ENCODE measurements around the gene MAST2.
"Not testable (repeated sequence)": the region's sequence is repeated elsewhere in the genome, so short reads cannot be mapped to it uniquely, and the experiment has no call there.

MAST2 gene

DNA sequence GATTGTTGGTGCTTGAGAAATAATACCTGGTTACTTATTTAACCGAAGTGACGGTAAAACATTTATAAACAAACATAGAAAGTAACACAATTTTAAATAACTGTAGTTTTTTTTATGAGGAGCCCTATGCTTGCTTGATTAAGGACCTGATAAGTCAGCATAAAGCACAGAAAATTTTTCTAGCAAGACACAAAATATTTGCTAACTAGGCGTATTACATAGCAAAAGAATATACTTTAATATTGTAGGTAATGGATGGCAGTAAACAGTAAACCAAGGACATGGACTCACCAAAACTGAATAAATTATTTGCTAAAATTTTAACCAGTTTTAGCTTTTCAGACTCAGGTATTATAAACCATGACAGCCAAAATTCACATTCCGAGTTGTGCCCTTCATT lies 90.9 kb downstream of the MAST2 start:
- DNase-seq (ENCODE audit: low spot score) = no peak

DNA sequence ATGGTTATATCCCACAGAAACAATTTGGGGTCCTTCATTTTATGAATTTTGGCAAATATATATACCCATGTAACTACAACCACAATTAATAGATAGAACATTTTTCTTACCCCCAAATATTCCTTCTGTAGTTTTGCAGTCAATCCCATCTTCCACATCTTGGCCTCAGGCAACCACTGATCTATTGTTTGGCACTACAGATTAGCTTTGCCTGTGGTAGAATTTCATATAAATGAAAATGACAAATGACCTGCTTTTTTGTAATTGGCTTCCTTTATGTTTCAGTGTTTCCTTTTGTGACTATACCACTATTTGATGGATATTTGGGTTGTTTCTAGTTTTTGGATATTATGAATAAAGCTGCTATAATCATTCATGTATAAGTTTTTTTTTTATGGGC lies 91.5 kb downstream of the MAST2 start:
- no peak for DNase-seq (ENCODE audit: low spot score)

DNA sequence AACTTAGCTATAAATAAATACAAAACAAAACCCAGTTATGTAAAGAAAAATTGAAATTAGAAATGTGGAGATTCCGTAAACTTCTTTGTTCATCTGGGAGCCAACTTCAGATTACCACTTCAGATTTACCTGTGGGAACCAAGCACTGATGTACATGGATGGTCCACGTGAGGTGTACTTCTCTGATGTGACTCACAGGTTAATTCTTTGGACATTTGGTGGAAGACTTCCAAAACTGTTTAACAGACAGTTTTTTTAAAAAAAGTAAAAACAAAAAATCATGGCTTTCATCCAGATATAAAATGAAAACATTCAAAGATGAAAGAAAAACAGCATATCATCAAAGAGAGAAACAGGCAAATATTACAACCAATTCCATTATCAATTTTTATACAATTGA lies 92.0 kb downstream of the MAST2 start:
- DNase-seq (ENCODE audit: low spot score) = no peak

DNA sequence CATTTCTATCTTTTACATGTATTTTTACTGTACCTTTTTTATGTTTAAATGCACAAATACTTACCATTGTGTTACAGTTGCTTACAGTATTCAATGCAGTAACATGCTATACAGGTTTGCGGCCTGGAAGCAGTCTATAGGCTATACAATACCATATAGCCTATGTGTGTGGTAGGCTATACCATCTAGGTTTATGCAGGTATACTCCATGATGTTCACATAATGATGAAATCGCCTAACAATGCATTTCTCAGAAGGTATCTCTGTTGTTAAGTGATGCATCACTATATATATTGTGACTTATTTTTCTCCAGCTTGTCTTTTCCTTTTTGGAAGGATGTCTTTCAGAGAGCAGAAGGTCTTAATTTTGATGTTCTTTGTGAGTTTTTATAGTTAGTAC lies 103.5 kb downstream of the MAST2 start:
- no peak for DNase-seq (ENCODE audit: low spot score)

DNA sequence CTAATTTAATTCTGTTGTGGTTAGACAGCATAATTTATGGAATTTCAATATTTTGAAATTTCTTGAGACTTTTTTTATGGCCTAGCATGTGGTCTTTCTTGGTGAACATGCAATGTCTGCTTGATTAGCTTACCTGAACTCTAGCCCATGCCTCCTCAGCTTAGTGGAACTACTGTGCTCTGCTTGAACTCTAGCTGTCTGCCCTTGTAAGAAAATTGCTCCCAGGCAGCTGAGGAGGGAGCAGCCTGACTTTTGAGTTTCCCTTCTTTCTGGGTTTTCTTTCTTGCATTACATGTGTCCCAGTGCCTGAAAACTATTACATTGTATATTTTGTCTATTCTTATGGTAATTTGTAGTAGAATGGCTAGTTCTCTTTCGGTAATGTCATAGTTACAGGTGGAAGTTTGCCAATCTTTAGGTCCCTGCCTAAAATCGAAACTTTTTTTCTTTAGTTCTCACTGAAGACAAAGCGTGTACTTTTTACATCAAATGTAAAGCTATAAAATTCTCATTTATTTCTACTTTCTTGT lies 105.3 kb downstream of the MAST2 start:
- no peak for DNase-seq (ENCODE audit: low spot score)

DNA sequence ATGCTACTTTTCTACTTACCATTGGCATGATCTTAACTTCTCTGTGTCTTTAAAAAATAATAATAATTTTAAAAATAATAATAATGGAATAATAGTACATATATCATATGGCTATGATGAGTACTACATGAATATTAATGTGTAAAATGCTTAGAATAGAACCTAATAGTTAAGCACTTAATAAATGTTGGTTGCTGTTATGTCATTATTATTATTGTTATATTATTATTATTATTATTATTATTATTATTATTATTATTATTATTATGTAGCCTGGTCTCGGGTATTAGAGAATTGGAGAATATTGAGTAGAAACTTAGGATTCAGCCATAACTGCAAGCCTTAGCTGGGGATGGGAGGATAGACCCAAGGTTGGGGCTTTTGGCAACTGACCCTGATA lies 108.2 kb downstream of the MAST2 start:
- no peak for DNase-seq (ENCODE audit: low spot score)

DNA sequence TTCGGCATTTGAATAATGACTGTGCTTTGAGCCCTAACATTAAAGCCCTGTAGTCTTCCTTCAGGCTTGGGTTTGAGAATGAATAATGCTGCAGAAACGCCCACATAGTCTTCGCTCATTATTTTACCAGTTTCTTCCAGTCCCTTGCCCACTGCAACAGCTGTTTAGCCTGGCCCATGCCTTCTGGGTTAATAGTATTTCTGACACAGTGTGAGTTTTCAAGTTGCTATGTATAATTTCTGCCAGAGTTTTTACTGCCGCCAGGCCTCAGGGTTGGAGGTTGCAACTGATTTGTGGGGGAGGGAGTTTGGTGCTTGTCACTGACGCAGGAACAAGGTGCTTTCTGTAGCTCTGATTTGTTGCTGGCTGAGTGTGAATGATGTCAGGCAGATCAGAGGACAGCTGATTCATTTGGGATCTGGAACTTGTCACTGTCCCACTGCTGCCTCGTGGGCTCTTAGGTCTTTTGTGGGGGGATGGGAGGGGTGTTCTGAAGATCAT lies 109.8 kb downstream of the MAST2 start:
- peak; percentile 44 for DNase-seq (ENCODE audit: low spot score)

DNA sequence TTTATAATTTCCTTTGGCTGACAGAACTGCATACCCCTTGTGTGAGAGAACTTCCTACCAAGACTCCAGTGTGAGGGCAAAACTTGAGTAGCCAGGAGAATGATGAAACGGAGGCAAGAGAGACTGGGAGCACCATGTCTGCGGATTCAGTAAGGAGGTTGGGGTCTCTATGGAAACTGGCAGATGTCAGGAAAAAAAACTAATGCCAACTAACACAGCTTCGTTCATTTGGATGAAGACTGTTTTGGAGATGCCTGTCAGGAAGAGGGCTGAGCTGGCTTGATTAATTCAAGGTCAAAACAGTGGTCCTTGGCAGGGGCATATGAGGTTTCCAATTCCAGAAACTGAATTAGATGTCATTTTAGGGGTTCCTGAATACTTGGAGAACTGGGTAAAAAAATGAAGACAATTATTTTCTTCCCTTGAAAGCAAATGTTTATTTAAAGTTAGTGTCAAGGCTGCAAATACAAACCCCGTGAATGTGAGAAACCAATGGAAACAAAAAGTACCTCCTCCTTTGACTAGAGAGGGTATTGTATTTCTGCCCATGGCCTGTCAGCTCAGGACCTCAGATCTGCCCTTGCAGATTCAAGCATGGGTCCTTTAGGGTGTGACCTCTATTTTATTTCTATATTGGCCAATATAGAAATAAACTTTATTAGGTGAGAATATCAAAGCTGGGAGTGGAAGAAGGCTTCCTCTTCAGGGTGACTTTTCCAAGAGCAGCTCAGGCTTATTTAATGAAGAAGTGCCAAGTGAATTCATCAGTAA lies 110.5 kb downstream of the MAST2 start:
- no peak for DNase-seq (ENCODE audit: low spot score)

DNA sequence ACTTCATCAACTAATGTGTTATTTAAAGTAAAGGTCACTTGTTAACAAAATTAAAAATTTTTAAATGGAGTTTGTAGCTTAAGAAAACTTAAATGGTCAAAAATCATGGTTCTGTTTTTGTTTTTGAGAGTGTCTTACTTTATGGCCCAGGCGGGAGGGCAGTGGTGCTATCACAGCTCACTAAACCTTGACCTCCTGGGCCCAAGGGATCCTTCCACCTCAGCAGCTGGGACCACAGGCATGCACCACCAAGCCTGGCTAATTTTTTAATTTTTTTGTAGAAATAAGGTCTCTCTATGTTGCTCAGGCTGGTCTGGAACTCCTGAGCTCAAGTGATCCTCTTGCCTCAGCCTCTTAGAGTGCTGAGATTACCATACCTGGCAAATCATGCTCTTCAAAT lies 111.4 kb downstream of the MAST2 start:
- no peak for DNase-seq (ENCODE audit: low spot score)

DNA sequence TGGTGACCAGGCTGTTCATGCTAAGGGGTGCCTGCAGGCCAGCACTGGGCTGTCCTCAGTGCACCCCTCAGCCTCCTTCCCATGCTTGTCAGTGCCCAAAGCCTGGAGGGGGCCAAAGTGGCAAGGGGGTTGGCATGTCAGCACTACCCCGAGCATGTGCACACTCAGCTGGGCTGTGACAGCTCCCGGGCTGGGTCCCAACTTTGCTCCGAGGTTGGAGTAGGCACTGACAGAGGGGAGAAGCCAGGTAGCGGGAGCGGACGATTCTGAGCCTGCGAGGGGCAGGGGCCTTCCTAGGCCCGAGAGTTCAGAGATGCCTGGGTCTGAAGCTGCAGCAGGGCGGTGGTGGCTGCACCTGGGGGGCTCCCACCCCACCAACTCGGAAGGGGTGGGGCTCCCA lies 119.0 kb downstream of the MAST2 start:
- DNase-seq (ENCODE audit: low spot score) = no peak

DNA sequence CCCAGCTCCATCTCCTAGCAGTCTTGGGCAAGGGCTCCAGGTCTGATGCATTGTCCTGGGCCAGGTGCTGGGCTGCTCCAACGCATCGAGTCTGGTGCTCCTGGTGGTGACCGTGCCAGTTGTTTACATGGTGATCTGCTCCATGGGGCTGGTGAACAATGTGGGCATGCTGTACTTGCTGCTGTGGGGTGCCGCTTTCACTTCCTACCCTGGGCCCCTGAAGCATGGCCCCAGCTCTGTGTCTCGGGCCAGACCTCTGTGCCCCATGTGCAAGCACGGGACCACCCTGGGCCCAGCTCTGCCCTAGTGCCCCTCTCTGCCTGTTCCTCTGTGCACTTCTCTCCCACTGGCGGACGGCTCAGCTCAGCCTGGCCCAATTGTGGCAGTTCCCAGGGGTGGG lies 119.4 kb downstream of the MAST2 start:
- DNase-seq (ENCODE audit: low spot score) = no peak

DNA sequence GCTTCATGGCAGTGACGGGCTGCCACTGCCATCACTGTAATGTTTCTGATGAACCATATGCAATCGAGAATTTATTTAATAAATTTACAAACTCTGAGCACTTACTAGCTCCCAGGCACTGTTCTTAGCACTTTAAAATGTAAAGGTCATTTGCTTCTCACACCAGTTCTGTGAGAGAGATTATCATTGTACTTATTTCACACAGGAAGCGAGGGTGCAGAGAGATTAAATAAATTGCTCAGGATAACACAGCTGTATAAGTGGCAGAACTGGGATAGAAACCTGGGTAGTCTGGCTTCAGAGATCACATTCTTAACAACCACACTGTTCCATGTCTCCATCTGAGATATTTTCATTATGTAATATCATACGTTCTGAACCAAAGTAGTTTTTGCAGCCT lies 119.9 kb downstream of the MAST2 start:
- no peak for DNase-seq (ENCODE audit: low spot score)

DNA sequence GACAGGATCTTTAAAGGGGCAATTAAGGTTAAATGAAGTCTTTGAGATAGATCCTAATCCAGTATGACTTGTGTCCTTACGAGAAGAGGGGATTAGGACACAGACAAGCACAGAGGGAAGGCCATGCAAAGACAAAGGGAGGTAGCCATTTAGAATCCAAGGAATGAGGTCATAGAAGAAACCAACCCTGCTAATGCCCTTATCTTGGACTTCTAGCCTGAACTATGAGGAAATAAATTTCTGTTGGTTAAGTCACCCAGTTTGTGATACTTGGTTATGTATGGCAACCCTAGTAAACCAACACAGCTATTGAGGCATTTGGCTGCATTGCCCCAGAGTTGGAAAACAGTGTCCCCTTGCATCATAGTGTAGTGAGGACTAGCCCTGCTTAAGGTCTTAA lies 121.3 kb downstream of the MAST2 start:
- DNase-seq (ENCODE audit: low spot score) = no peak

DNA sequence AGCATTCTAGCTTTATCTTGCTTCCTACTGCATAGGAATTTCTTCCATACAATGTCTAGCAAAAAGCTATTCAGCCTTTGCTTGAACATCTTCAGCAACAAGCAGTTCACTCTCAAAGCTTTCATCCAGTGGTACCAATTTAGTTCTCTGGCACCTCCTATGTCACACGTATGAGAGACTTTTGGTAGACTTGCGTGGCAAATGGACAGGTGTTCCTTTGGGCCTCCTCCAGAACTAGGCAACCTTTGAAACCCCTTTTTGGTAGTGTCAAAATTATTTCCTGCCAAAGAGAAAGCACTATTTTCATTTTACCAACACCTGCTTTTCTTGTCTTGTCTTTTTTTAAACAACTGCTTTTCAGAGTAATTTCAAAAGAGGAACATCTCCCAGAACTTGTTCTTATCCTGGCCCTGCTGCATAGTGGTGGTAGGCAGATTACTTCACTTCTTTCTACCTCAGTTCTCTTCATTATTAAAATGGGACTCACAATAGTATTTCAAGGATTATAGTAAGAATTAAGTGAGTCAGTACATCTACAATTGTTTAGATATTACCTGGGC lies 122.4 kb downstream of the MAST2 start:
- no peak for DNase-seq (ENCODE audit: low spot score)

DNA sequence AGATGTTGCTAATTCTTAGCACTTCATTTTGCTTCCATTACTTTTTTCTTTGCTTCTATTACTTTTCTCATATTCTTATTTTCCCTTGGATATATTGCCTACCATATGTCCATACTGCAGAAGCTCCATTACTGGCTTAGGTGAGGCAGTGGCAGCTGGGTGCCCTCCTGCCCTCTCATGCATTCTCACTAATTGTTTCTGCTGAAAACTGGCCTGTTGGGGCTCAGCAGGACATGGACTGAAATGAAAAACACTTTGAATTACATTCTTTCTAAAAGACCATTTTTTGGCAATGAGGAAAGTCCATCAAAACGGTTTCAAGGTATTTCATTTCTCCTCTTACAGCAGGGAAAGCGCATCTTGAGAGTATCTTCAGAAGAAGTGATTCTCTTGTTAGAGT lies 122.9 kb downstream of the MAST2 start:
- no peak for DNase-seq (ENCODE audit: low spot score)

DNA sequence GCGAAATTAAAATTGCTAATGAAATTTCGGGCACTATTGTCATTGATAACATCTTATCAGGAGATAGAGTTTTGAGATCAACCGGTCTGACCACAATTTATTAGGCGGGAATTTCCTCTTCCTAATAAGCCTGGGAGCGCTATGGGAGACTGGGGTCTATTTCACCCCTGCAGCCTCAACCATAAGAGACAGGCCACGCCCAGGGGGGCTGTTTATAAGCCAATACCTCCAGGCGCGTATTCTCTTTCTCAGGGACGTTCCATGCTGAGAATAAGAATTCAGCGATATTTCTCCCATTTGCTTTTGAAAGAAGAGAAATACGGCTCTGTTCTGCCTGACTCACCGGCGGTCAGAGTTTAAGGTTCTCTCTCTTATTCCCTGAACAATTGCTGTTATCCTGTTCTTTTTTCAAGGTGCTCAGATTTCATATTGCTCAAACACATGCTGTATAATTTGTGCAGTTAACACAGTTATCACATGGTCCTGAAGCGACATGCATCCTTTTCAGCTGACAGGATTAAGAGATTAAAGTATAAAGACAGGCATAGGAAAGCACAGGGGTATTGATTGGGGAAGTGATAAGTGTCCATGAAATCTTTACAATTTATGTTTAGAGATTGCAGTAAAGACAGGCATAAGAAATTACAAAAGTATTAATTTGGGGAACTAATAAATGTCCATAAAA lies 124.0 kb downstream of the MAST2 start:
- DNase-seq (ENCODE audit: low spot score) = not testable (repeated sequence)

DNA sequence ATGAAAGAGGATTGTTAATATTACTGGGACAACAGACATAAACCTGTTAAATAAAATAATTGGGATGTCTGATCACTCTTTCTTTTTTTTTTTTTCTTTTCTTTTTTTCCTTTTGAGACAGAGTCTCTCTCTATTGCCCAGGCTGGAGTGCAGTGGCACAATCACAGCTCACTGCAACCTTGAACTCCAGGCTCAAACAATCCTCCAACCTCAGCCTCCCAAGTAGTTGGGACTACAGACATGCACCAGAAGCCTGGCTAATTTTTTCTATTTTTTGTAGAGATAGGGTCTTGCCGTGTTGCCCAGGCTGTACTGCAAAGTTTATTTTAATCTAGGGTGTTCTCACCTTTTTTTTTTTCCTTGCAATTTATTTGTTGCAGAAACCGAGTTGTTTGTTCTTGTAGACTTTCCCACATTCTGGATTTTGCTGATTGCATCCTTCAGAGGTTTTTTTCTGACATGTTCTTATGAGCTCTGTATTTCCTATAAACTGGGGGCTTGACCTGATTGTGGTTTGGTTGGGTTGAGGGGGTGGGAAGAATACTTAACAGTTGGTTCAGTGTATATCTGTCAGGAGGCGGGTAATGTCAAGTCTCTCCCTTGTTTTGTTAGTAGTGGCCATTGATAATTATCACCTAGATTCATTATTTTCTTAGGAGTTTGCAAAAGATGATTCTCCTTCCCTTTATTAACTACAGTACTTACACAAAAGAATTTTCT lies 125.2 kb downstream of the MAST2 start:
- no peak for DNase-seq (ENCODE audit: low spot score)

DNA sequence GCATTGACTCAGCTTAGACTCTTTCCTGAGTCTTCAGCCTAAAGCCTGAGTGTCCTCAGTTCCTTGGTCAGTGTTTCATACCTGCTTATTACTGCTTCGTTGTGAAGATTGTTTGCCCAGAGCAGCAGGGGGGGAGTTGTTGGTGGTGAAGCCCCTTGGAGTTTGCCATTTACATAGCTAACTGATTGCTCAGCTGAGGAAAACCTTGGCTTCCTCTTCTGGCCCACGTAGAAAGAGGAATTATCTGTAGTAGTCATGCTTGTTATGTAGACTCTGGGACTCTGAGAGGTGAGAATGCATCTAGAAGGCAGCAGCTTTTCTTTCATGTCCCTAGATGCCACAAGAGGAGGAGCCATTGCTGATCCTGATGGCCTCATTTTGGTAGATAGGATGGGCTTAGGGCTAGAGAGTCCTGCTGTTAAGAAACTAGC lies 125.9 kb downstream of the MAST2 start:
- no peak for DNase-seq (ENCODE audit: low spot score)

DNA sequence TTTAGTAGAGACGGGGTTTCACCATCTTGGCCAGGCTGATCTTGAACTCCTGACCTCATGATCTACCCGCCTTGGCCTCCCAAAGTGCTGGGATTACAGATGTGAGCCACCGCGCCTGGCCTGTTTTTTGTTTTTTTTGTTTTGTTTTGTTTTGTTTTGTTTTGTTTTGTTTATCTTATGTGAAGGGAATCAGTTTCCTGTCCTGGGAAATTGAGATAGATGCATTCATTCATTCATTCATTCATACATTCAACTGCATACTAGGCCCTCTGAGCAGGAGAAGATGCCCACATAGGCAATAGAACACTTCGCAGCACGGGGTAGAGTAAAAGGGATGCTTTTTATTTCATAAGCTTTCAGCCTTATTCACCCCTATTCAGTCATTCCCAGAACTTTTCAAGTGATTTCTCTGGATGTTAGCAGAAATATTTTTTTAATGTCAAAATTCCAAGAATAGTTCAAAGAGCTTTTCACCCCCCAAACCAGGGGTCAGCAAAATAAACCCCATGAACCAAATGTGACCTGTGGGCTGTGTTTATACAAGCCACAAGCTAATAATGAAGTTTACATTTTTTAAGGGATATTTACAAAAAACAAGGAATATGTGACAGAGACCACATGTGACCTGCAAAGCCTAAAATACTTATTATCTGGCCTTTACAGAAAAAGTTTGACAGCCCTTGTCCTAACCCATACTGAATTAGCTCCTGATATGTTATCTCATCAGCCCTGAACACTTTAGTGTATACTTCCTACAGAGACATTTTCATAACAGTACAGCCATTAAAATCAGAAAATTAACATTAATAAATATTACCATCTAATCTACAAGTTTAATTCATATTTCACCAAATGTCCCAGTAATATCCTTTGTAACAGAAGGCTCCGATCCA lies 127.1 kb downstream of the MAST2 start:
- DNase-seq (ENCODE audit: low spot score) = no peak

DNA sequence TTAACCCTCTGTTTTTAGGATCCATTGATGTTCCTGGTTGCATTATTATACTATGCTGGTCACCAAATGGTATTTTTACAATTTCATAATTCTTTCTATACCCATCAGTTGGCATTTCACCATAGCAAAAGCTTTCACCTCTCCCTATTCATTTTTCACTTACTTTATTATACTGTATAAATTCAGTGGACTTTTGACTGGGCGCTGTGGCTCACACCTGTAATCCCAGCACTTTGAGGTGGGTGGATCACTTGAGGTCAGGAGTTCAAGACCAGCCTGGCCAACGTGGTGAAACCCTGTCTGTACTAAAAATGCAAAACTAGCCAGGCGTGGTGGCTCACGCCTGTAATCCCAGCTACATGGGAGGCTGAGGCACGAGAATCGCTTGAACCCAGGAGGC lies 128.8 kb downstream of the MAST2 start:
- DNase-seq (ENCODE audit: low spot score) = not testable (repeated sequence)

DNA sequence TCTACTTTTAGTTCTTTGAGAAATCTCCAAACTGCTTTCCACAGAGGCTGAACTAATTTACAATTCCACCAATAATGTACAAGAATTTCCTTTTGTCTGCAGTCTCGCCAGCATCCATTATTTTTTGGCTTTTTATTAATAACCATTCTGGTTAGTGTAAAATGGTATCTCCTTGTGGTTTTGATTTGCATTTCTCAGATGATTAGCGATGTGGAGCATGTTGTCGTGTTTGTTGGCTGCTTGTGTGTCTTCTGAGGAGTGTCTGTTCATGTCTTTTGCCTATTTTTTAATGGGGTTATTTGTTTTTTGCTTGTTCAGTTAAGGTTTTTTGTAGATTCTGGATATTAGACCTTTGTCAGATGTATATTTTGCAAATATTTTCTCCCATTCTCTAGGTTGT lies 131.5 kb downstream of the MAST2 start:
- DNase-seq (ENCODE audit: low spot score) = no peak
